ENCODE results near the gene ADGRG3.

Gene ADGRG3

DNA sequence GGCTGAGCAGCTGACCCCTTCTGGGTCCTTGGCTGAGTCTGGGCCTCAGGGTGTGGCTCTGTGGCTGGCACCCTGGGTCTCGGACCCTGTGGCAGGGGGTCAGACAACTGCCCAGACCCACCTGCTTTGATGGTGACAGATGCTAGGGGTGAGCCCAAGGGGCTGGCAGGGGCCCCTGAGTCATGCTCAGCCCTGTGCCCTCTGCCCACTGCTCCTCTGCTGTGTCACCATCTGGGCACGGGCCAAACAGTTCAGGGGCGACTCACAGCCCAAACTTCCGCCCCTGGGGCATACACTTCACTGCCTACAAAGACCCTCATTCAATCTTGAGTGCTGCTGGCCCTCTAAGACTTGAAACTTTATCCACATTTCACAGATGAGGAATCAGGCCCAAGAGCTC lies 33.9 kb upstream of the ADGRG3 start:
- DNase-seq (ENCODE audit: low spot score): no peak
- TF ChIP-seq, protein P1, sequence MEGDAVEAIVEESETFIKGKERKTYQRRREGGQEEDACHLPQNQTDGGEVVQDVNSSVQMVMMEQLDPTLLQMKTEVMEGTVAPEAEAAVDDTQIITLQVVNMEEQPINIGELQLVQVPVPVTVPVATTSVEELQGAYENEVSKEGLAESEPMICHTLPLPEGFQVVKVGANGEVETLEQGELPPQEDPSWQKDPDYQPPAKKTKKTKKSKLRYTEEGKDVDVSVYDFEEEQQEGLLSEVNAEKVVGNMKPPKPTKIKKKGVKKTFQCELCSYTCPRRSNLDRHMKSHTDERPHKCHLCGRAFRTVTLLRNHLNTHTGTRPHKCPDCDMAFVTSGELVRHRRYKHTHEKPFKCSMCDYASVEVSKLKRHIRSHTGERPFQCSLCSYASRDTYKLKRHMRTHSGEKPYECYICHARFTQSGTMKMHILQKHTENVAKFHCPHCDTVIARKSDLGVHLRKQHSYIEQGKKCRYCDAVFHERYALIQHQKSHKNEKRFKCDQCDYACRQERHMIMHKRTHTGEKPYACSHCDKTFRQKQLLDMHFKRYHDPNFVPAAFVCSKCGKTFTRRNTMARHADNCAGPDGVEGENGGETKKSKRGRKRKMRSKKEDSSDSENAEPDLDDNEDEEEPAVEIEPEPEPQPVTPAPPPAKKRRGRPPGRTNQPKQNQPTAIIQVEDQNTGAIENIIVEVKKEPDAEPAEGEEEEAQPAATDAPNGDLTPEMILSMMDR (IDR thresholded peaks at IDR 0.05; ENCODE audit: extremely low read depth, missing control alignments): no peak

DNA sequence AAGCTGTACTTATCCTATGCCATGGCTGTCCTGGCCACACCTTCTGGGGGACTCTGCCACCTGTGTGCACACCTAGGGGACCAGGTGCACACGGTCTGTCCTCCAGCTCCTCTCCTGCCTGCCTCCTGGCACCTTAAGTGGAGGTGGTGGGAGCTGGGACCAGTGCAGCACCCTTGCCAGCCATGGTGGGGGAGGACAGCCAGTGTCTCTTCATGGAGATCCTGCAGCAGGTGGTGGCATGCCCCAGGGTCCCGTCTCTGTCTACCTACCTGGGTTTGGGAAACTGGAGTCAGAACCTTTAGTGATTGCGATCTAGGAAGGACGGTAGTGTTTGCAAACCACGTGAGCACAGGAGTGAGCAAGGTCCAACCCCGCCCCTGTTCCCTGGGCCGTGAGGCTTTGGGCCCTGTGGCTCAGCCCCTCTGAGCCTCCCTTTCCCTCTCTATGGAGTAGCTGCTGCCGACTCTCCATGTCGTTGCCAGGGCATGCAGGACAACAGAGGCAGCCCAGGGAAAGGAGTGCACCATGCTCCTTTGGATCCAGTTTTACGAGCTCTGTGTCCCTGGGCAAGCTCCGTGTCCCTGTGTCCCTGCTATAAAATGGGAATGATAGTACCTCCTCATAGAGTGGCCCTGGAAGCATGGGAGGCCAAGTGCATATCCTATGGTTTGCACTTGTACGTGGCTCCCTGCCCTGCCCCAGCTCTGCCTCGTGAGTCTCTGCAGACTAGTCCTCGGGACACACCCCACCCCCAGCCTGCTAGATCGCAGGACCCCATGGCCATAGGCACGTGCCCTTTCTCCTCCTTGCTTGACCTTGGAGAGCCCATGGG lies 32.6 kb upstream of the ADGRG3 start:
- TF ChIP-seq, protein P1 (IDR thresholded peaks at IDR 0.05; ENCODE audit: extremely low read depth, missing control alignments): no peak
- no peak for DNase-seq (ENCODE audit: low spot score)

GRCh38 chr16:57636184-57636583 lies 31.9 kb upstream of the ADGRG3 start:
- DNase-seq (ENCODE audit: low spot score): no peak
- TF ChIP-seq, protein P1 (IDR thresholded peaks at IDR 0.05; ENCODE audit: extremely low read depth, missing control alignments): no peak

DNA sequence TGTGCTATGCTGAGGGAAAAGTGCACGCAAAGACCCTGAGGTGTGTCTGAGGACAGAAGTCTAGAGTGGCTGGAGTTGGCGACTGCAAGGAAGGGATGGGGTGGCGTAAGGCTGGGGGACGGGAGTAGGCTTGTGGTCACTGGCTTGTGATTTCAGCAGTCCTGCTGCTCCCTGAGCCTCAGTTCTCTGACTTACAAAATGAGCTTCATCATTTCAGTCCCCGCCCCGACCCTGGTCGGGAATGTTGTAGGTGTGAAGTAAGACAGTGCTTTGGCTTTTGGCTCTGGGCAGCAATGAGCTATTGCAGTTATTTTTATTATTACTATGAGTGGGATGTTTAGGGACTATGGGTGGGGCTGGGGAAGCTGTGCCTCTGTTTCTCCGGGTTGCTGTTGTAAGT lies 31.1 kb upstream of the ADGRG3 start:
- TF ChIP-seq, protein P1 (IDR thresholded peaks at IDR 0.05; ENCODE audit: extremely low read depth, missing control alignments): no peak
- DNase-seq (ENCODE audit: low spot score): no peak

GRCh38 chr16:57637424-57637823 lies 30.7 kb upstream of the ADGRG3 start:
- TF ChIP-seq, protein P1 (IDR thresholded peaks at IDR 0.05; ENCODE audit: extremely low read depth, missing control alignments): no peak
- no peak for DNase-seq (ENCODE audit: low spot score)

DNA sequence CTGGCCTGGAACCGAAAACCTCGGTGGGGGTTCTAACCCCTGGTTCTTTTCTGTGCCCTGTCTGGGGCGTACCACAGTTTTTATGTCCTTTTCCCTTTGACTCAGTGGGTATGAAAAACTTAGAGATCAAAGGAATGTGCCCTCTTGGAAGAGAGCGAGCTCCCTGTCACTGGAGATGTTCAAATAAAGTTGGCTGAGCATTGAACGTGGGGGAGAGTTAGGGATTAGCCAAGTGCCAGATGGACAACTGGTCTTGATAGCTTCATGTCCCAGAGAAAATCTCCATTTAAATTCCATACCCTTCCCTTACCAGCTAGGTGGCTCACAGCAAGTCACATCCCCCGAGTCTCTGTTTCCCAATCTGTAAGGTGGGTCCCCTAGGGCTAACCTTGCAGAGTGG lies 30.1 kb upstream of the ADGRG3 start:
- no peak for DNase-seq (ENCODE audit: low spot score)
- TF ChIP-seq, protein P1 (IDR thresholded peaks at IDR 0.05; ENCODE audit: extremely low read depth, missing control alignments): no peak

DNA sequence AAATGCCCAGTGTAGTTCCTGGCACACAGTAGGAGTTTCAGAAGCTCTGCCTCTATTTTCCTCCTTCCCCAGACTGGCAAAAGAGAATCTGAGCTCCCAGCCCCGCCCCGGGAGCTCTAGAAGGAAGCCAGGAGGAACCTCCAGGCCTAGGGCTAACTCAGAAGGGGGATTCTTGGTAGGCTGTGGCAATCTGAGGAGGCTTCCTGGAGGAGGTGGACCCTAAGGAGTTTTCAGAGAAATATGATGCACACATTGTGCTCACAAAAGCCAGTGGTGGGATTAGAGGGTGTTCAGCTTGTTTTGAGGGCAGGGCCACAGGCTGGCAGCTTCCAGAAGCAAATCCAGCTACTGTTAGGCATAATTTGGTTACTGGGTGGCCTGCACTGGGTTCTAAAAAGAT lies 29.7 kb upstream of the ADGRG3 start:
- no peak for DNase-seq (ENCODE audit: low spot score)
- TF ChIP-seq, protein P1 (IDR thresholded peaks at IDR 0.05; ENCODE audit: extremely low read depth, missing control alignments): no peak
